ENCODE results near the gene GRAP. TPM values are rescaled to one million over a fixed set of nuclear protein-coding genes. Genes with fewer than 3 reads are reported as not detected.
"Not testable (repeated sequence)": the region's sequence is repeated elsewhere in the genome, so short reads cannot be mapped to it uniquely, and the experiment has no call there.

GRAP gene
- total RNA-seq, 2 experiments from 2014 or later = 11.9 to 12.2 TPM

- H3K36me3 Mint-ChIP-seq (ENCODE audit: low read depth); intact Hi-C loops (cut with micrococcal nuclease); H3K27me3 Mint-ChIP-seq; H3K9me3 Mint-ChIP-seq; CTCF ChIA-PET; H3K4me1 Mint-ChIP-seq (ENCODE audit: low read depth): not testable (repeated sequence)
- peak; percentile 42 for ATAC-seq
- DNase-seq = peak; percentile 96
- POLR2A ChIA-PET = interaction anchor here (0.6 kb wide), 1 partner anchor 132 kb away, joined by 3 read pairs; no protein-coding TSS in a partner anchor
- Mint-ChIP-seq H3K4me3 (peak overlapping the region; percentile 68), H3K27ac (peak overlapping the region; percentile 92)
Observed at GRCh38 chr17:19063326-19063956, 16.7 kb upstream of the GRAP start.

- CTCF ChIA-PET; H3K9me3 Mint-ChIP-seq; DNase-seq; H3K27ac Mint-ChIP-seq; H3K4me3 Mint-ChIP-seq; H3K27me3 Mint-ChIP-seq; POLR2A ChIA-PET; H3K36me3 Mint-ChIP-seq (ENCODE audit: low read depth); intact Hi-C loops (cut with micrococcal nuclease); H3K4me1 Mint-ChIP-seq (ENCODE audit: low read depth): not testable (repeated sequence)
- ATAC-seq = peak; percentile 76
Observed at GRCh38 chr17:19062718-19063325, 16.1 kb upstream of the GRAP start.

DNA sequence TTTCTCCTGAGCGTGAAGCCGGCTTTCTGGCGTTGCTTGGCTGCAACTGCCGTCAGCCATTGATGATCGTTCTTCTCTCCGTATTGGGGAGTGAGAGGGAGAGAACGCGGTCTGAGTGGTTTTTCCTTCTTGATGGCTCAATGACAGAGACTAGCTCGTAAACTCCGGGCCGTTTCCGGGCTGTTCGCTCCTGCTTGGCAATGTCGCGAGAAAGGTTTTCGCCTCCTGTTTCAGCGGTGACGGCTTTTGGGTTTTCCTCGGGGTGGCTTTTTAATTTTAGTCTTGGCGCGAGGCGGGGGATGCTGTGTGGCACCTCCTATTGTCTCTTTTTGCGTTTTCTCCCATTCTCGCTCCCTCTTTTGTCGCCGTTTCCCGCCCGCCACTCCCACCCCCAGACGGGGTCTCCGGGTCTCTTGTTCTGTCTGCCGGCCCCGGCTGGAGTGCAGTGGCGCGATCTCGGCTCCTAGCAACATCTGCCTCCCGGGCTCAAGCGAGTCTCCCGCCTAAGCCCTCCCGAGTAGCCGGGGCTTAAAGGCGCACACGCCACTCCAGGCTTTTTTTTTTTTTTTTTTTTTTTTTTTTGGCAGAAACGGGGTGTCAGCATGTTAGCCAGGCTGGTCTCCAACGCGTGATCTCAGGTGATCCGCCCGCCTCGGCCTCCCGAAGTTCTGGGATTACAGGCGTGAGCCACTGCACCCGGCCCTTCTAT, 15.4 kb upstream of the GRAP start:
- DNase-seq (peak; percentile 77), ATAC-seq (peak; percentile 55)
- H3K36me3 Mint-ChIP-seq (ENCODE audit: low read depth); H3K27me3 Mint-ChIP-seq; H3K9me3 Mint-ChIP-seq; H3K4me1 Mint-ChIP-seq (ENCODE audit: low read depth); POLR2A ChIA-PET; H3K27ac Mint-ChIP-seq; intact Hi-C loops (cut with micrococcal nuclease); H3K4me3 Mint-ChIP-seq; CTCF ChIA-PET: not testable (repeated sequence)

DNA sequence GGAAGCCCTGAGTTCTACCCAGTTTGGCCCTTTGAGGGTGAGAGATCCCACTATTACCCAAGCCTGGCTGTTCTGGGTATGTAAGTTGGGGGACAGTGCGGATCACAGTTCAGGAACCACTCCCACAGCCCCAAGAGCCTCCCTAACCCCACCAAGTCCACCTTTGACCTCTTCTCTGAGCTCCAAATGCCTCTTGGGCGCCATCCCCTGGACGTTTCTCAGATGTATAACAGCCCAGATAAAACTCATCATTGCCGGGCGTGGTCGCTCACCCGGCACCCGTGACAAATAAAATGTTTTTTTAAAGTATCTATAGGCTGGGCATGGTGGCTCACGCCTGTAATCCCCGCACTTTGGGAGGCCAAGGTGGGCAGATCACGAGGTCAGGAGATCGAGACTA, 8.7 kb upstream of the GRAP start:
- CTCF ChIA-PET; H3K9me3 Mint-ChIP-seq; intact Hi-C loops (cut with micrococcal nuclease); H3K27ac Mint-ChIP-seq; H3K4me1 Mint-ChIP-seq (ENCODE audit: low read depth); H3K36me3 Mint-ChIP-seq (ENCODE audit: low read depth); POLR2A ChIA-PET; H3K4me3 Mint-ChIP-seq; H3K27me3 Mint-ChIP-seq; DNase-seq: not testable (repeated sequence)
- ATAC-seq = peak; percentile 95

DNA sequence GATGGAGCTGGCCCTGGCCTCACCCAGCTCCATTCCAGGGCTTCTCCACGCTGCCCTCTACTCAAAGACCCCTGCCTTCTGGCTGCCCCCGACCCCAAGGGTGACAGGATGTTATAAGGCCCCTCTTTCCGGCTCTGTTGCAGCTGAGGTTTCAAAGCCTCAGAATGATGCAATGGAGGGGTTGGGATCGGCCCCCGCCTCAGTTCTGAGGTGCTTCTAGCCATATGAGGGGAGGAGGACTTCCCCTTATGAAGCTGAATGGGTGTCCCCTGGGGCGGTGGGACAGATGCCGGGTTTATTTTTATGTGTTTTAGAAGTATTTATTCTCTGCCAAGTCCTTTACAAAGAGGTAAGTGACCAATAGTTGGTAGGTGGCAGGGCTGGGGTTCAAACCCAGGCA, 2.1 kb upstream of the GRAP start:
- peak; percentile 41 for DNase-seq
- H3K27ac Mint-ChIP-seq; H3K9me3 Mint-ChIP-seq; POLR2A ChIA-PET; H3K27me3 Mint-ChIP-seq; H3K36me3 Mint-ChIP-seq (ENCODE audit: low read depth); intact Hi-C loops (cut with micrococcal nuclease); CTCF ChIA-PET; H3K4me1 Mint-ChIP-seq (ENCODE audit: low read depth); H3K4me3 Mint-ChIP-seq: not testable (repeated sequence)
- ATAC-seq = peak; percentile 52

- H3K36me3 Mint-ChIP-seq (ENCODE audit: low read depth); ATAC-seq; H3K4me1 Mint-ChIP-seq (ENCODE audit: low read depth); H3K27me3 Mint-ChIP-seq; POLR2A ChIA-PET; H3K9me3 Mint-ChIP-seq; intact Hi-C loops (cut with micrococcal nuclease); CTCF ChIA-PET; H3K4me3 Mint-ChIP-seq; H3K27ac Mint-ChIP-seq: not testable (repeated sequence)
- peak; percentile 11 for DNase-seq
Observed at GRCh38 chr17:19047510-19047909, 753 bp upstream of the GRAP start.

GRCh38 chr17:19044643-19045042, 2.1 kb downstream of the GRAP start:
- H3K27me3 Mint-ChIP-seq; DNase-seq; POLR2A ChIA-PET; H3K4me1 Mint-ChIP-seq (ENCODE audit: low read depth); H3K36me3 Mint-ChIP-seq (ENCODE audit: low read depth); H3K4me3 Mint-ChIP-seq; CTCF ChIA-PET; intact Hi-C loops (cut with micrococcal nuclease); H3K9me3 Mint-ChIP-seq; H3K27ac Mint-ChIP-seq: not testable (repeated sequence)
- peak; percentile 35 for ATAC-seq

DNA sequence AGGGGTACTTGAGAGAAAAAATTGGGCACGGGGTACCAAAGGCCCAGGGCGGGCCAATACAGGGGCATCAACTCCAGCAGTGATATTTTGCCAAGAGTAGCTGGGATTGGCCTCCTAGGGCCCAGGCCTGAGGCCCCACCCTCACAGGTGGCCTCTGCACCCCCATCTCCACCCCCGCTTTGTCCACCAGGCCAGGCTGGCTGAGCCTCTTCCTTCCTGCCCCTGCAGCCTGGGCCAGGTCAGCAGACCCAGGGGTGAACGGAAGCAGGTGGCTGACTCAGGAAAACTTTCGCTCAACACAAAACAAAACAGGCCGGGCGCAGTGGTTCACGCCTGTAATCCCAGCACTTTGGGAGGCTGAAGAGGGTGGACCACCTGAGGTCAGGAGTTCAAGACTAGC, 3.7 kb downstream of the GRAP start:
- DNase-seq; H3K9me3 Mint-ChIP-seq; H3K27ac Mint-ChIP-seq; H3K4me1 Mint-ChIP-seq (ENCODE audit: low read depth); H3K27me3 Mint-ChIP-seq; H3K4me3 Mint-ChIP-seq; POLR2A ChIA-PET; ATAC-seq; H3K36me3 Mint-ChIP-seq (ENCODE audit: low read depth); CTCF ChIA-PET; intact Hi-C loops (cut with micrococcal nuclease): not testable (repeated sequence)

- H3K4me1 Mint-ChIP-seq (ENCODE audit: low read depth); DNase-seq; POLR2A ChIA-PET; H3K4me3 Mint-ChIP-seq; H3K27ac Mint-ChIP-seq; intact Hi-C loops (cut with micrococcal nuclease); ATAC-seq; H3K36me3 Mint-ChIP-seq (ENCODE audit: low read depth); H3K9me3 Mint-ChIP-seq; H3K27me3 Mint-ChIP-seq; CTCF ChIA-PET: not testable (repeated sequence)
Observed at GRCh38 chr17:19042369-19042768, 4.4 kb downstream of the GRAP start.

DNA sequence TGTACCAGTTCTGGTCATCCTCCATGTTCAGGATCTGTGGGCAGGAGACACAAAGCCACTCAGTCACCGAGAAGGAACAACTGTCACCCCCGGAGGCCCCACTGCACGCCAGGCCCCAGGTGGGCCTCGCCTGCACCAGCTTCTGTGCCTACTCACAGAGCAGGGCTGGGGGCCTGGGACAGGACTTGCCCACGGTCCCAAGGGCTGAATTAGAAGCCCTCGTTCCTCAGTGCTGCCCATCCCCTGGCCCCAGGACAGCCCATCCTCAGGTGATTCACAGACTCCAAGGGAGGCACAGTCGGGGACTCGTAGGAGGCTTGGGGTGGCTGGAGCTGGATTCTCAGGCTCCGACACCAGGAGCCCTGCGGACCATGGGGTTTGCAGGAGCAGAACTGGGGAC, 4.9 kb downstream of the GRAP start:
- H3K27me3 Mint-ChIP-seq; POLR2A ChIA-PET; DNase-seq; H3K36me3 Mint-ChIP-seq (ENCODE audit: low read depth); intact Hi-C loops (cut with micrococcal nuclease); CTCF ChIA-PET; H3K27ac Mint-ChIP-seq; H3K4me3 Mint-ChIP-seq; H3K4me1 Mint-ChIP-seq (ENCODE audit: low read depth); ATAC-seq; H3K9me3 Mint-ChIP-seq: not testable (repeated sequence)

DNA sequence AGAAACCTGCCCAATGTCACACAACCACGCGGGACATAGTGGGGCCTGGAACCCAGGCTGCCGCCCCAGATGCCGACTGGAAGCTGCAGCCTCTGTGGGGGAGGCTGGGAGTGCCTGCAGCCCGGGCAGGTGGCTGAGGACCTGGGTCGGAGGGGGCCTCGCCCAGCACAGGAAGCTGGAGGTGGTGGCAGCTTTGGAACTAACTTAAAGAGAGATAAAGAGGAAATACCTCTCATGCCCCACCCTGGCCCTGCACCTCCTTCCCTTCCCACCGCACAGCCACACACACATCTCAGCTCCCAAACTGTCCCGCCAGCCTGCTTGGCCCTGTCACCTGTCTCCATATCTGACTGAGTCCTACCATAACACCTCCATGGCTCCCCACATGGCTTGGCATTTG, 6.4 kb downstream of the GRAP start:
- intact Hi-C loops (cut with micrococcal nuclease); H3K4me1 Mint-ChIP-seq (ENCODE audit: low read depth); H3K9me3 Mint-ChIP-seq; H3K36me3 Mint-ChIP-seq (ENCODE audit: low read depth); CTCF ChIA-PET; DNase-seq; H3K27ac Mint-ChIP-seq; H3K4me3 Mint-ChIP-seq; H3K27me3 Mint-ChIP-seq; POLR2A ChIA-PET: not testable (repeated sequence)
- ATAC-seq = peak; percentile 22

DNA sequence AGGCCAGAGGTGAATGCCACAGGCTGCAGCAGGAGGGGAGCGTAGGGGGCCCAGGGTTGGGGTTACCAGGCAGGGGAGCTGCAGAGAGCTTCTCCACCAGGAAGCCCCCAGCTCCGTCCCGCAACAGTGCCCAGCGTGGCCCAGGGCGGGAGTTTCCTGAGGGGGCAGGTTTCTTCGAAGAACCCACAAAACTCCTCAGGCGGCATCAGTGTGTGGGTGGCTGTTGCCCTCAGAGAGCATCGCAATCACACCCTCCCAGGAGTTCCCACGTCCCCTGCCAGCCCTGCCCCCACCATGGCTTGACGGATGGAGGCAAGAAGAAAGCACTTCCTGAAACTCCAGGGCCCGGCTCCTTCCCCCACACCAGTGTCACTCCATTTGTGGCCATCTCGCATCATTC, 8.0 kb downstream of the GRAP start:
- peak; percentile 48 for ATAC-seq
- H3K36me3 Mint-ChIP-seq (ENCODE audit: low read depth); H3K27me3 Mint-ChIP-seq; DNase-seq; intact Hi-C loops (cut with micrococcal nuclease); POLR2A ChIA-PET; H3K4me1 Mint-ChIP-seq (ENCODE audit: low read depth); H3K4me3 Mint-ChIP-seq; CTCF ChIA-PET; H3K9me3 Mint-ChIP-seq; H3K27ac Mint-ChIP-seq: not testable (repeated sequence)

Data from activated CD8-positive, alpha-beta T cell treated with anti-CD3 and anti-CD28 coated beads for 36 hours (primary cell).